K562 (cell line): ENCODE measurements around the gene TAOK2.

Source experiments
- CTCF ChIP-seq, 3 experiments: IDR thresholded peaks in 2 of 3; conservative IDR thresholded peaks in 1 of 3; 2 replicates each; pipeline ENCODE4 v1.5.1; 2011 to 2012; ENCODE audit warnings: low read length in 3 of 3, mild to moderate bottlenecking in 3 of 3, control low read depth in 2 of 3, improper control_type of control experiment in 1 of 3, inconsistent platforms in 1 of 3, low read depth in 1 of 3, mixed read lengths in 1 of 3, moderate library complexity in 1 of 3; ENCODE audit not compliant: insufficient read depth in 2 of 3
- RBM22 ChIP-seq: fragments of 200-400 bp; formaldehyde crosslinking; IDR thresholded peaks from 2 replicates; pipeline ENCODE4 v1.6.1; 2018; ENCODE audit warnings: low read length, low read depth; ENCODE audit not compliant: poor library complexity, severe bottlenecking
- SMC3 ChIP-seq: conservative IDR thresholded peaks from 2 replicates; pipeline ENCODE4 v1.6.1; 2011; ENCODE audit warnings: low read depth, low read length, improper control_type of control experiment; ENCODE audit not compliant: insufficient read depth
- ZBTB9 ChIP-seq: fragments of 450-650 bp; formaldehyde crosslinking; IDR thresholded peaks from 2 replicates; pipeline ENCODE4 v1.4.0; 2020; ENCODE audit warnings: mild to moderate bottlenecking, moderate library complexity

- TF ChIP-seq ZBTB9 (CRISPR knock-in tag): no peak
- no peak for TF ChIP-seq RBM22
- TF ChIP-seq CTCF (IDR thresholded peaks at IDR 0.05 in 2 of 3, conservative IDR thresholded peaks at IDR 0.05 in 1 of 3; ENCODE audit: insufficient read depth in 2 of 3, low read depth in 1 of 3, low read length in 3 of 3): no peak
- no peak for TF ChIP-seq SMC3
Observed at GRCh38 chr16:29992344-29992967, 18.8 kb downstream of the TAOK2 start.
